Muscle layer of duodenum (tissue), 2 donors: Measurements from ENCODE around the gene DMP1.
"Not testable (repeated sequence)": the region's sequence is repeated elsewhere in the genome, so short reads cannot be mapped to it uniquely, and the experiment has no call there.

Experiments used
- H3K27ac ChIP-seq: one replicate; pipeline ENCODE4 v1.7.0; 2013; ENCODE audit warnings: mild to moderate bottlenecking, low read length
- H3K27me3 ChIP-seq: one replicate; pipeline ENCODE4 v1.7.0; 2013; ENCODE audit warnings: low read depth, mild to moderate bottlenecking, control low read depth, low read length
- H3K36me3 ChIP-seq, 2 donors: one replicate each; pipeline ENCODE4 v1.7.0; 2013; ENCODE audit warnings: low read length in 2 of 2, control low read depth in 1 of 2, mild to moderate bottlenecking in 1 of 2; ENCODE audit not compliant: insufficient read depth in 2 of 2, control insufficient read depth in 1 of 2
- H3K4me1 ChIP-seq, 2 donors: one replicate each; pipeline ENCODE4 v1.7.0; 2013; ENCODE audit warnings: low read length in 2 of 2, mild to moderate bottlenecking in 2 of 2, control low read depth in 1 of 2, moderate library complexity in 1 of 2; ENCODE audit not compliant: insufficient read depth in 2 of 2, control insufficient read depth in 1 of 2
- H3K4me3 ChIP-seq, 2 donors: one replicate each; pipeline ENCODE4 v1.7.0; 2013; ENCODE audit warnings: low read length in 2 of 2, low read depth in 1 of 2, mild to moderate bottlenecking in 1 of 2
- H3K9me3 ChIP-seq, 2 donors: one replicate each; pipeline ENCODE4 v1.7.0; 2013; ENCODE audit warnings: low read length in 2 of 2, control low read depth in 1 of 2, mild to moderate bottlenecking in 1 of 2; ENCODE audit not compliant: control insufficient read depth in 1 of 2
- donor health status: healthy.

The DMP1 gene

GRCh38 chr4:87688316-87688715, 38.2 kb downstream of the DMP1 start:
- H3K9me3 ChIP-seq: peaks cover 0 to 7% of the 10 kb centered on the region in 2 donors
- H3K4me1 ChIP-seq: no peaks in the 10 kb centered on the region
- no peak overlapping the region for H3K4me3 ChIP-seq
- H3K27ac ChIP-seq: no peak overlapping the region
- no peaks in the 10 kb centered on the region for H3K27me3 ChIP-seq
- H3K36me3 ChIP-seq: no peaks in the 10 kb centered on the region

- H3K4me3 ChIP-seq, H3K27ac ChIP-seq, H3K4me1 ChIP-seq, H3K27me3 ChIP-seq, H3K36me3 ChIP-seq, H3K9me3 ChIP-seq: not testable (repeated sequence)
Observed at GRCh38 chr4:87690947-87691346, 40.9 kb downstream of the DMP1 start.

GRCh38 chr4:87692060-87692459, 42.0 kb downstream of the DMP1 start:
- H3K9me3 ChIP-seq, H3K4me1 ChIP-seq, H3K27ac ChIP-seq, H3K4me3 ChIP-seq, H3K27me3 ChIP-seq, H3K36me3 ChIP-seq: not testable (repeated sequence)

GRCh38 chr4:87697272-87697671, 47.2 kb downstream of the DMP1 start:
- H3K9me3 ChIP-seq: peaks cover 0 to 4% of the 10 kb centered on the region in 2 donors
- no peak overlapping the region for H3K27ac ChIP-seq
- no peaks in the 10 kb centered on the region for H3K36me3 ChIP-seq
- H3K27me3 ChIP-seq: no peaks in the 10 kb centered on the region
- no peak overlapping the region for H3K4me3 ChIP-seq
- H3K4me1 ChIP-seq: no peaks in the 10 kb centered on the region

- Histone ChIP-seq H3K9me3 (no peaks in the 10 kb centered on the region), H3K27me3 (no peaks in the 10 kb centered on the region), H3K4me1 (no peaks in the 10 kb centered on the region), H3K27ac (no peak overlapping the region), H3K36me3 (no peaks in the 10 kb centered on the region), H3K4me3 (no peak overlapping the region)
Observed at GRCh38 chr4:87697945-87698344, 47.9 kb downstream of the DMP1 start.

- Histone ChIP-seq H3K27me3 (no peaks in the 10 kb centered on the region), H3K4me3 (no peak overlapping the region), H3K27ac (no peak overlapping the region), H3K9me3 (no peaks in the 10 kb centered on the region), H3K36me3 (no peaks in the 10 kb centered on the region), H3K4me1 (no peaks in the 10 kb centered on the region)
Observed at GRCh38 chr4:87698394-87698793, 48.3 kb downstream of the DMP1 start.

- Histone ChIP-seq H3K4me1 (no peaks in the 10 kb centered on the region), H3K9me3 (no peaks in the 10 kb centered on the region), H3K27me3 (no peaks in the 10 kb centered on the region), H3K27ac (no peak overlapping the region), H3K4me3 (no peak overlapping the region), H3K36me3 (no peaks in the 10 kb centered on the region)
Observed at GRCh38 chr4:87704001-87704400, 53.9 kb downstream of the DMP1 start.

- Histone ChIP-seq H3K4me1 (no peaks in the 10 kb centered on the region), H3K27me3 (no peaks in the 10 kb centered on the region), H3K36me3 (no peaks in the 10 kb centered on the region), H3K9me3 (no peaks in the 10 kb centered on the region), H3K4me3 (no peak overlapping the region), H3K27ac (no peak overlapping the region)
Observed at GRCh38 chr4:87707279-87707918, 57.3 kb downstream of the DMP1 start.
